HCT116 (cell line): ENCODE measurements around the gene RELL1. TPM values are rescaled to one million over a fixed set of nuclear protein-coding genes. Genes with fewer than 3 reads are reported as not detected.

Source experiments
- ATAC-seq: fragments of 200-7000 bp; cut with Tn5 transposase; 2 replicates; pipeline ENCODE4 v1.9.1; 2020; ENCODE audit warnings: mild to moderate bottlenecking, moderate library complexity
- BruUV-seq: library from RNA; stranded (reverse); fragments of 400-500 nt; replicated peaks from 2 replicates; lab custom pipeline; 2021; lab: Mats Ljungman, UMichigan
- CTCF ChIA-PET: fragments of 300-600 bp; sonication (Branson Sonifier 250); formaldehyde crosslinking; loops from one replicate; lab custom pipeline; 2021; ENCODE audit warnings: antibody characterized with exemption; lab: Charles Lee
- POLR2A ChIA-PET: fragments of 300-600, 350-600 bp; sonication (Branson Sonifier 250); formaldehyde crosslinking; loops from one replicate; lab custom pipeline; 2021; ENCODE audit warnings: antibody characterized with exemption; lab: Charles Lee
- RAD21 ChIA-PET, 2 experiments: fragments of 300-600 bp; sonication (Branson Sonifier 250); formaldehyde crosslinking; loops; one replicate each; lab custom pipeline; 2023; ENCODE audit warnings: low total read pairs in 2 of 2; ENCODE audit not compliant: uncharacterized antibody in 2 of 2, unreplicated experiment in 2 of 2, low non-redundant PET in 1 of 2; lab: Charles Lee
- DNase-seq: peaks from one replicate; pipeline ENCODE4 v3.0.0-alpha.2; 2010; ENCODE audit warnings: low read depth, low spot score
- H2AFZ ChIP-seq: fragments of 200-600 bp; shearing (Covaris generic), sonication (generic); 2 replicates; pipeline ENCODE4 v1.6.1; 2017; ENCODE audit warnings: low read depth, mixed run types, mixed read lengths, antibody characterized with exemption, low read length; ENCODE audit not compliant: poor library complexity, severe bottlenecking
- H3K27ac ChIP-seq: 2 replicates; pipeline ENCODE4 v1.5.1; 2012; ENCODE audit warnings: low read depth, low read length
- H3K27me3 ChIP-seq: fragments of 200-600 bp; sonication (generic); 2 replicates; pipeline ENCODE4 v1.6.1; 2016; ENCODE audit warnings: mixed run types, low read length, mixed read lengths; ENCODE audit not compliant: insufficient read depth
- H3K36me3 ChIP-seq, 2 experiments: fragments of 200-500 bp in 1 of 2; fragments of 200-600 bp in 1 of 2; sonication (Bioruptor generic) in 1 of 2; sonication (generic) in 1 of 2; 2 replicates each; pipeline versions ENCODE4 v1.5.1 to v1.6.1; 2014 to 2016; ENCODE audit warnings: low read length in 2 of 2, inconsistent platforms in 1 of 2, mixed read lengths in 1 of 2, mixed run types in 1 of 2; ENCODE audit not compliant: insufficient read depth in 2 of 2, control insufficient read depth in 1 of 2
- H3K4me1 ChIP-seq, 2 experiments: fragments of 200-600 bp in 1 of 2; sonication (generic) in 1 of 2; 2 replicates each; pipeline versions ENCODE4 v1.5.1 to v1.6.1; 2012 to 2017; ENCODE audit warnings: low read length in 2 of 2, inconsistent platforms in 1 of 2, mild to moderate bottlenecking in 1 of 2, mixed read lengths in 1 of 2, mixed run types in 1 of 2, moderate library complexity in 1 of 2; ENCODE audit not compliant: insufficient read depth in 2 of 2, control insufficient read depth in 1 of 2
- H3K4me2 ChIP-seq: fragments of 200-600 bp; sonication (generic); 2 replicates; pipeline ENCODE4 v1.6.1; 2017; ENCODE audit warnings: mixed run types, low read length, mixed read lengths
- H3K4me3 ChIP-seq, 2 experiments: fragments of 200-600 bp in 1 of 2; sonication (generic) in 1 of 2; replicated peaks in 1 of 2; 2 replicates each; pipeline ENCODE4 v1.5.1; 2011 to 2016; ENCODE audit warnings: low read length in 2 of 2, control low read depth in 1 of 2, low read depth in 1 of 2, mild to moderate bottlenecking in 1 of 2, mixed read lengths in 1 of 2, mixed run types in 1 of 2
- H3K79me2 ChIP-seq: fragments of 200-600 bp; sonication (generic); 2 replicates; pipeline ENCODE4 v1.6.1; 2017; ENCODE audit warnings: mild to moderate bottlenecking, mixed run types, low read length, moderate library complexity, mixed read lengths; ENCODE audit not compliant: insufficient read depth
- H3K9ac ChIP-seq: fragments of 200-600 bp; sonication (generic); 2 replicates; pipeline ENCODE4 v1.6.1; 2016; ENCODE audit warnings: low read length, mixed read lengths
- H3K9me2 ChIP-seq: fragments of 200-600 bp; sonication (generic), shearing (Covaris generic); 2 replicates; pipeline ENCODE4 v1.6.1; 2017; ENCODE audit warnings: mixed run types, mild to moderate bottlenecking, moderate library complexity; ENCODE audit not compliant: insufficient read depth
- H3K9me3 ChIP-seq, 2 experiments: fragments of 200-500 bp in 1 of 2; fragments of 200-600 bp in 1 of 2; sonication (Bioruptor generic) in 1 of 2; sonication (generic) in 1 of 2; 2 replicates each; pipeline ENCODE4 v1.6.1; 2014 to 2017; ENCODE audit warnings: low read length in 2 of 2, mixed read lengths in 2 of 2, inconsistent platforms in 1 of 2, low read depth in 1 of 2, mild to moderate bottlenecking in 1 of 2, mixed run types in 1 of 2, moderate library complexity in 1 of 2; ENCODE audit not compliant: control insufficient read depth in 1 of 2, insufficient read depth in 1 of 2
- H4K20me1 ChIP-seq: fragments of 200-600 bp; sonication (generic), shearing (Covaris generic); 2 replicates; pipeline ENCODE4 v1.6.1; 2017; ENCODE audit warnings: mixed run types, mild to moderate bottlenecking, moderate library complexity; ENCODE audit not compliant: insufficient read depth
- CBX3 ChIP-seq: IDR thresholded peaks from 2 replicates; pipeline ENCODE4 v1.6.1; 2012; ENCODE audit warnings: low read depth
- CEBPB ChIP-seq: IDR thresholded peaks from 2 replicates; pipeline ENCODE4 v1.6.1; 2012; ENCODE audit warnings: low read depth
- EGR1 ChIP-seq: IDR thresholded peaks from 2 replicates; pipeline ENCODE4 v1.6.1; 2012; ENCODE audit warnings: low read depth
- ELF1 ChIP-seq: IDR thresholded peaks from 2 replicates; pipeline ENCODE4 v1.6.1; 2012; ENCODE audit warnings: low read depth, borderline replicate concordance
- EZH2phosphoT487 ChIP-seq: fragments of 200-600 bp; IDR thresholded peaks from 2 replicates; pipeline ENCODE4 v1.6.1; 2018; ENCODE audit warnings: antibody characterized with exemption, borderline replicate concordance
- POLR2A ChIP-seq: IDR thresholded peaks from 2 replicates; pipeline ENCODE4 v1.7.0; 2011; ENCODE audit warnings: borderline replicate concordance; ENCODE audit not compliant: insufficient read depth, insufficient read length; ENCODE audit errors: extremely low read depth
- POLR2AphosphoS5 ChIP-seq: IDR thresholded peaks from 2 replicates; pipeline ENCODE4 v1.6.1; 2011; ENCODE audit warnings: mild to moderate bottlenecking, low read depth, low read length, moderate library complexity
- RAD21 ChIP-seq: IDR thresholded peaks from 2 replicates; pipeline ENCODE4 v1.6.1; 2012; ENCODE audit warnings: low read depth, mild to moderate bottlenecking
- SIN3A ChIP-seq: IDR thresholded peaks from 2 replicates; pipeline ENCODE4 v1.6.1; 2012; ENCODE audit warnings: low read depth
- SRF ChIP-seq: IDR thresholded peaks from 2 replicates; pipeline ENCODE4 v1.6.1; 2012; ENCODE audit warnings: low read depth
- TCF7L2 ChIP-seq: IDR thresholded peaks from 2 replicates; pipeline ENCODE4 v1.7.0; 2011; ENCODE audit warnings: borderline replicate concordance, inconsistent platforms; ENCODE audit not compliant: insufficient read depth, insufficient read length; ENCODE audit errors: extremely low read depth
- ZNF274 ChIP-seq: fragments of 200-500 bp; sonication (Bioruptor generic); IDR thresholded peaks from 2 replicates; pipeline ENCODE4 v1.6.1; 2014; ENCODE audit warnings: mild to moderate bottlenecking, low read depth, low read length, inconsistent platforms
- intact Hi-C: fragments of 100-400 bp; cut with micrococcal nuclease; formaldehyde crosslinking; loops from 2 replicates; pipeline ENCODE4 v1.10.0; 2022
- total RNA-seq: library from RNA; stranded (reverse); gene quantifications from one replicate; pipeline ENCODE4 v1.2.1, GENCODE V29; 2021; ENCODE audit not compliant: unreplicated experiment
- TF ChIP-seq, protein P1 (sequence below): IDR thresholded peaks from 2 replicates; pipeline ENCODE4 v1.6.1; 2011; ENCODE audit warnings: mild to moderate bottlenecking, low read length, moderate library complexity; ENCODE audit not compliant: insufficient replicate concordance; ENCODE audit errors: extremely low read depth
- TF ChIP-seq, protein P2 (sequence below): IDR thresholded peaks from 2 replicates; pipeline ENCODE4 v1.6.1; 2012

Gene RELL1
- total RNA-seq, 1 experiment from 2014 or later, result 30.2 TPM

DNA sequence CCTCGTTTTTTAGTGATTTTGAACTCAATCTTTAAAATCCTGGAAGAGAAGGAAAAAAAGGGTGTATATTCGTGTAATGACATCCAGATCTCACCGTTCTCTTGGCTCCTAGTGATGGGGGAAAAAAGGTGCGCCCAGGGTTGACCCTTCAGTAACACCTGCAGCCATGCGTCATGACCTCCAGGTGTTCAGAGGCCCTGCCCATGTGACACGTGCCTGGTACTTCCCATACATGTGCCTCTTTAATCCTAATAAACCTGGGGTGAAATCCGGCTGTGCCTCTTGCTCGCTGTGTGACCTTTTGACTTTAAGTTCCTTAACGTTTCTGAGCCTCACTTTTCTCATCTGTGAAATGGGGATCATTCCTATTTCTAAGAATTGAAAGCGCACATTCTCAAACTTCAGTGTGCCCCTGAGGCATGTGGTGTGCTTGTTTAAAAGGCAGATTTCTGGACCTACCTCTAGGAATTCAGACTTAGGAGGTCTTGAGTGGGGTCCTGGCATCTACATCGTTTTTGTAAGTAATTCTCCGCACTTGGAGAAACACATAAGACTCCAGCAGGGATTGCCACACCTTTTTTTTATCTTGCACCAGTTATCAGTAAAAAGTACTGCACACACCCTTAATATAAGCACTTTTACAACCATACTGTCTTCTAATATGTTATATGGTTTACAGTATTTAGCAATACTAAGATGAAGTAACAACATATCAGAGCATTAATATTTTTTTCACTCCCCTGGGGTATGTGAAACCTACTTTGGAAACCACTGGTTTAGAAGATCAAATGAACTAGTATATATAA, 90.1 kb downstream of the RELL1 start:
- ATAC-seq (no peak), DNase-seq (no peak)
- ChIA-PET POLR2A (no interaction called here), CTCF (no interaction called here), RAD21 (no interaction called here)
- BruUV-seq, result no TSS peak
- no peaks in the 10 kb centered on the region for H3K4me1 ChIP-seq
- H3K9me3 ChIP-seq, result no peaks in the 10 kb centered on the region
- no peaks in the 10 kb centered on the region for H3K36me3 ChIP-seq
- TF ChIP-seq POLR2AphosphoS5 (no peak), ELF1 (no peak)
- no peaks in the 10 kb centered on the region for H3K9me2 ChIP-seq
- H3K9ac ChIP-seq, result no peak overlapping the region
- H3K4me3 ChIP-seq, result no peak overlapping the region
- intact Hi-C loops, result no loop called here
- no peak overlapping the region for H3K27ac ChIP-seq
- H4K20me1 ChIP-seq, result no peaks in the 10 kb centered on the region
- H3K27me3 ChIP-seq, result no peaks in the 10 kb centered on the region
- no peak overlapping the region for H2AFZ ChIP-seq
- H3K4me2 ChIP-seq, result no peak overlapping the region
- no peaks in the 10 kb centered on the region for H3K79me2 ChIP-seq

GRCh38 chr4:37594099-37594498, 92.1 kb downstream of the RELL1 start:
- TF ChIP-seq, protein P1, sequence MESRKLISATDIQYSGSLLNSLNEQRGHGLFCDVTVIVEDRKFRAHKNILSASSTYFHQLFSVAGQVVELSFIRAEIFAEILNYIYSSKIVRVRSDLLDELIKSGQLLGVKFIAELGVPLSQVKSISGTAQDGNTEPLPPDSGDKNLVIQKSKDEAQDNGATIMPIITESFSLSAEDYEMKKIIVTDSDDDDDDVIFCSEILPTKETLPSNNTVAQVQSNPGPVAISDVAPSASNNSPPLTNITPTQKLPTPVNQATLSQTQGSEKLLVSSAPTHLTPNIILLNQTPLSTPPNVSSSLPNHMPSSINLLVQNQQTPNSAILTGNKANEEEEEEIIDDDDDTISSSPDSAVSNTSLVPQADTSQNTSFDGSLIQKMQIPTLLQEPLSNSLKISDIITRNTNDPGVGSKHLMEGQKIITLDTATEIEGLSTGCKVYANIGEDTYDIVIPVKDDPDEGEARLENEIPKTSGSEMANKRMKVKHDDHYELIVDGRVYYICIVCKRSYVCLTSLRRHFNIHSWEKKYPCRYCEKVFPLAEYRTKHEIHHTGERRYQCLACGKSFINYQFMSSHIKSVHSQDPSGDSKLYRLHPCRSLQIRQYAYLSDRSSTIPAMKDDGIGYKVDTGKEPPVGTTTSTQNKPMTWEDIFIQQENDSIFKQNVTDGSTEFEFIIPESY, result no peak
- no peak for TF ChIP-seq POLR2AphosphoS5
- TF ChIP-seq, protein P2, sequence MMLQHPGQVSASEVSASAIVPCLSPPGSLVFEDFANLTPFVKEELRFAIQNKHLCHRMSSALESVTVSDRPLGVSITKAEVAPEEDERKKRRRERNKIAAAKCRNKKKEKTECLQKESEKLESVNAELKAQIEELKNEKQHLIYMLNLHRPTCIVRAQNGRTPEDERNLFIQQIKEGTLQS, result no peak
- no peak for TF ChIP-seq CEBPB
- no peak for TF ChIP-seq POLR2A
- TF ChIP-seq EGR1, result no peak
- no peak for TF ChIP-seq TCF7L2
- TF ChIP-seq EZH2phosphoT487, result no peak
- TF ChIP-seq SIN3A, result no peak
- no peak for TF ChIP-seq RAD21
- no peak for TF ChIP-seq SRF
- no peak for TF ChIP-seq ZNF274
- TF ChIP-seq CBX3, result no peak
- TF ChIP-seq, all 23 proteins: peak for 0
- no peaks in the 10 kb centered on the region for H3K9me3 ChIP-seq
- no peaks in the 10 kb centered on the region for H3K79me2 ChIP-seq
- no peaks in the 10 kb centered on the region for H3K36me3 ChIP-seq
- no peak overlapping the region for H2AFZ ChIP-seq
- ATAC-seq, result no peak
- H4K20me1 ChIP-seq, result no peaks in the 10 kb centered on the region
- ChIA-PET CTCF (interaction anchor here (0.6 to 1.2 kb wide), 2 partner anchors 141 to 160 kb away, joined by 3 read pairs; no protein-coding TSS in a partner anchor), RAD21 (no interaction called here), POLR2A (no interaction called here)
- H3K27me3 ChIP-seq, result no peaks in the 10 kb centered on the region
- no peak for DNase-seq
- no peak overlapping the region for H3K27ac ChIP-seq
- H3K9ac ChIP-seq, result no peak overlapping the region
- BruUV-seq, result no TSS peak
- intact Hi-C loops, result no loop called here
- no peak overlapping the region for H3K4me3 ChIP-seq
- H3K9me2 ChIP-seq, result no peaks in the 10 kb centered on the region
- no peak overlapping the region for H3K4me2 ChIP-seq
- H3K4me1 ChIP-seq, result no peaks in the 10 kb centered on the region
